Measurements from ENCODE around the gene CCT5. TPM values are rescaled to one million over a fixed set of nuclear protein-coding genes. Genes with fewer than 3 reads are reported as not detected.

The CCT5 gene
- total and polyA plus RNA-seq, 2 donors from 2014 or later = 130 to 136 TPM

DNA sequence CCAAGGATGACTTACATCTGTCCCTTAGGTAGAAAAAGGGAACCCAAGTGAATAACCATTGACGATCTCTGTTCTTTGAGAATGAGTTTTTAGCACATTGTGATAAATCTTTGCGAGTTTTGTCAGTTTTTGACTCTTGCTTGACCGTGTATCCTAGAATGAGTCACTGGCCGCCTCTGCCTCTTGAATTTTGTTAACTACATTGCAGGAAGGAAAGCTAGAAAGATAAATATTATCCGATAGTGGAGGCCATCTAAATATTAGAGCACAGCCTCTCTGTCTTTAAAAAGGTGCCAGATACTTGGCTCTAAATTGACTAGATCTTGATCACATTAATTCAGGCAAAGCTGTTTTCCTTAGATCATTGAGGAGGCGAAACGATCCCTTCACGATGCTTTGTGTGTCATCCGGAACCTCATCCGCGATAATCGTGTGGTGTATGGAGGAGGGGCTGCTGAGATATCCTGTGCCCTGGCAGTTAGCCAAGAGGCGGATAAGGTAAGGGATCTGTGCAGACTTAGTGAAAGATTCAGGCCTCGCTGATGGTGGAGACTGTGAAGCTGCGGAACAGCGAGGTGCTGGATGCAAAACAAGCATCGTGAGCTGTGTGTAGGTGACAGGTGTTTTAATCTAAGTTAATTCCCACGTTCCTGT lies 12.2 kb downstream of the CCT5 start:
- Histone ChIP-seq H3K9me3 (ENCODE audit: control insufficient read depth in 2 of 3, insufficient read depth in 1 of 3, low read length in 3 of 3) (no peaks in the 10 kb centered on the region), H3K36me3 (ENCODE audit: control insufficient read depth in 2 of 3, insufficient read depth in 3 of 3, low read length in 3 of 3) (peaks cover 28 to 73% (median 60%) of the 10 kb centered on the region in 3 donors), H3K9ac (ENCODE audit: low read length in 3 of 3) (no peak overlapping the region), H3K27ac (ENCODE audit: low read depth in 2 of 2, low read length in 2 of 2) (no peak overlapping the region), H3K27me3 (ENCODE audit: control insufficient read depth, insufficient read depth, low read length) (no peaks in the 10 kb centered on the region), H3K4me3 (ENCODE audit: low read length in 3 of 3) (no peak overlapping the region), H3K4me1 (ENCODE audit: control insufficient read depth in 2 of 3, insufficient read depth in 2 of 3, low read depth in 1 of 3, low read length in 3 of 3) (no peaks in the 10 kb centered on the region)
- TF ChIP-seq, protein P1, sequence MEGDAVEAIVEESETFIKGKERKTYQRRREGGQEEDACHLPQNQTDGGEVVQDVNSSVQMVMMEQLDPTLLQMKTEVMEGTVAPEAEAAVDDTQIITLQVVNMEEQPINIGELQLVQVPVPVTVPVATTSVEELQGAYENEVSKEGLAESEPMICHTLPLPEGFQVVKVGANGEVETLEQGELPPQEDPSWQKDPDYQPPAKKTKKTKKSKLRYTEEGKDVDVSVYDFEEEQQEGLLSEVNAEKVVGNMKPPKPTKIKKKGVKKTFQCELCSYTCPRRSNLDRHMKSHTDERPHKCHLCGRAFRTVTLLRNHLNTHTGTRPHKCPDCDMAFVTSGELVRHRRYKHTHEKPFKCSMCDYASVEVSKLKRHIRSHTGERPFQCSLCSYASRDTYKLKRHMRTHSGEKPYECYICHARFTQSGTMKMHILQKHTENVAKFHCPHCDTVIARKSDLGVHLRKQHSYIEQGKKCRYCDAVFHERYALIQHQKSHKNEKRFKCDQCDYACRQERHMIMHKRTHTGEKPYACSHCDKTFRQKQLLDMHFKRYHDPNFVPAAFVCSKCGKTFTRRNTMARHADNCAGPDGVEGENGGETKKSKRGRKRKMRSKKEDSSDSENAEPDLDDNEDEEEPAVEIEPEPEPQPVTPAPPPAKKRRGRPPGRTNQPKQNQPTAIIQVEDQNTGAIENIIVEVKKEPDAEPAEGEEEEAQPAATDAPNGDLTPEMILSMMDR (IDR thresholded peaks at IDR 0.05; ENCODE audit: borderline replicate concordance, extremely low read depth, insufficient read depth) = no peak
- FAIRE-seq (no peak), DNase-seq (no peak)
- intact Hi-C loops (cut with DNase I) = no loop called here

DNA sequence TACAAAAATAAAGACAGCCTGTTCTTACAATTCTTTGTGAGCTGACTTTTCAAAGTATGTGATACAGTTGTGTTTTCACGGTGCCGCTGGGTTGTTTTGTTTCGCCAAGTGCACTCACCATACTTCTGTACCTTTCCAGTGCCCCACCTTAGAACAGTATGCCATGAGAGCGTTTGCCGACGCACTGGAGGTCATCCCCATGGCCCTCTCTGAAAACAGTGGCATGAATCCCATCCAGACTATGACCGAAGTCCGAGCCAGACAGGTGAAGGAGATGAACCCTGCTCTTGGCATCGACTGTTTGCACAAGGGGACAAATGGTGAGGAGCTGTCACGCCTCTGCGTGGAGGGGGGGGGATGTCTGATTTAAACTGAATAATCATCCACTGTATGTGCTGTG lies 12.9 kb downstream of the CCT5 start:
- no peak for FAIRE-seq
- Histone ChIP-seq H3K4me3 (ENCODE audit: low read length in 3 of 3) (no peak overlapping the region), H3K27ac (ENCODE audit: low read depth in 2 of 2, low read length in 2 of 2) (no peak overlapping the region), H3K4me1 (ENCODE audit: control insufficient read depth in 2 of 3, insufficient read depth in 2 of 3, low read depth in 1 of 3, low read length in 3 of 3) (no peaks in the 10 kb centered on the region), H3K27me3 (ENCODE audit: control insufficient read depth, insufficient read depth, low read length) (no peaks in the 10 kb centered on the region), H3K9ac (ENCODE audit: low read length in 3 of 3) (no peak overlapping the region), H3K36me3 (ENCODE audit: control insufficient read depth in 2 of 3, insufficient read depth in 3 of 3, low read length in 3 of 3) (peaks cover 25 to 67% (median 54%) of the 10 kb centered on the region in 3 donors), H3K9me3 (ENCODE audit: control insufficient read depth in 2 of 3, insufficient read depth in 1 of 3, low read length in 3 of 3) (no peaks in the 10 kb centered on the region)
- TF ChIP-seq, protein P1 (IDR thresholded peaks at IDR 0.05; ENCODE audit: borderline replicate concordance, extremely low read depth, insufficient read depth) = no peak
- DNase-seq = no peak
- intact Hi-C loops (cut with DNase I) = no loop called here

DNA sequence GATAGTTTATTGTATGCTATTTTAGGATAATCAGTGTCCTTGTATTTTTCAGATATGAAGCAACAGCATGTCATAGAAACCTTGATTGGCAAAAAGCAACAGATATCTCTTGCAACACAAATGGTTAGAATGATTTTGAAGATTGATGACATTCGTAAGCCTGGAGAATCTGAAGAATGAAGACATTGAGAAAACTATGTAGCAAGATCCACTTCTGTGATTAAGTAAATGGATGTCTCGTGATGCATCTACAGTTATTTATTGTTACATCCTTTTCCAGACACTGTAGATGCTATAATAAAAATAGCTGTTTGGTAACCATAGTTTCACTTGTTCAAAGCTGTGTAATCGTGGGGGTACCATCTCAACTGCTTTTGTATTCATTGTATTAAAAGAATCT lies 14.5 kb downstream of the CCT5 start:
- Histone ChIP-seq H3K4me1 (ENCODE audit: control insufficient read depth in 2 of 3, insufficient read depth in 2 of 3, low read depth in 1 of 3, low read length in 3 of 3) (no peaks in the 10 kb centered on the region), H3K27ac (ENCODE audit: low read depth in 2 of 2, low read length in 2 of 2) (no peak overlapping the region), H3K27me3 (ENCODE audit: control insufficient read depth, insufficient read depth, low read length) (no peaks in the 10 kb centered on the region), H3K4me3 (ENCODE audit: low read length in 3 of 3) (no peak overlapping the region), H3K9ac (ENCODE audit: low read length in 3 of 3) (no peak overlapping the region), H3K36me3 (ENCODE audit: control insufficient read depth in 2 of 3, insufficient read depth in 3 of 3, low read length in 3 of 3) (peaks cover 17 to 51% (median 38%) of the 10 kb centered on the region in 3 donors), H3K9me3 (ENCODE audit: control insufficient read depth in 2 of 3, insufficient read depth in 1 of 3, low read length in 3 of 3) (no peaks in the 10 kb centered on the region)
- intact Hi-C loops (cut with DNase I) = no loop called here
- TF ChIP-seq, protein P1 (IDR thresholded peaks at IDR 0.05; ENCODE audit: borderline replicate concordance, extremely low read depth, insufficient read depth) = no peak
- FAIRE-seq (no peak), DNase-seq (no peak)
